Measurements from ENCODE around the gene FAM168A. TPM values are rescaled to one million over a fixed set of nuclear protein-coding genes. Genes with fewer than 3 reads are reported as not detected.

Gene FAM168A
- total and polyA plus RNA-seq, 7 donors = 5.3 to 28.6 (median 18.1) TPM

DNA sequence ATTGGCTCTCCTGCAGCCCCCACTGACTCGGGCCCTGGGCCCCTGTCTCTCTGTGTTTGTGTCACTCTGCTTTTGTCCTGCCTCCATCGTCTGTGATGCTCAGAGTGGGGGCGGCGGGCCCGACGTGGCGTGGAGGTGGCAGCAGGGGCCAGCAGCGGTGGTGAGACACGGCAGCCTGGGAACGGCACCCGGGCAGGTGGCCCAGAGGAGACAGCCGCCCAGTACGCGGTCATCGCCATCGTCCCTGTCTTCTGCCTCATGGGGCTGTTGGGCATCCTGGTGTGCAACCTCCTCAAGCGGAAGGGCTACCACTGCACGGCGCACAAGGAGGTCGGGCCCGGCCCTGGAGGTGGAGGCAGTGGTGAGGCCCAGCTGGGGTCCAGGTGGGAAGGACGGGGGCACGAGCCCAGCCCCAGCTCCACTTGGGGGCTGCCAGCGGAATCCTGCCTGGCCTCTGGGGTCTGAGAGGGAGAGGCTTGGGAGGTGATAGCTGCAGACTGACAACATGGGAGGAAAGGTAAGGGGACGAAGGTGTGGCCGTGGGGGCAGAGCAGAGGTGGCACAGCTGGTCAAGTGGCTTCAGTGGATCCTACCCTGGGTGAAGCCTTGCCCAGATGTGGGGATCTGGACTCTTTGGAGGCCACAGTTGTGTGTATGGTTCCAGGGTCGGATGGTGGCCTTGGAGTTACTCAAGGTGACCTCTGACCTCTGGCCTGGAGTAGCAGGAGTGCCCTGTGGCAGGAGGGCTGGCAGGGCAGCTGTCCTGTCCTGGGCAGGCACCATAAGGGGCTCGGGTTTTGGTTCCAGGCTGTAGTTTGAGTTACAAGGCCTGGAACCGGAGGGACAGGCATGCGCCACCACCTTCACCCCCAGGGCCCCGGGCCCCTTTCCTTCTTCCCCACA is 205.6 kb downstream of the FAM168A start:
- peaks cover 0 to 42% of the 10 kb centered on the region in 2 donors for H3K36me3 ChIP-seq (ENCODE audit: insufficient read depth in 1 of 2, low read depth in 1 of 2)
- no peak for ATAC-seq
- peaks cover 50% of the 10 kb centered on the region for H3K4me1 ChIP-seq
- intact Hi-C loops (cut with DNase I) = loop anchor here (1.0 to 2.0 kb wide), 3 partner anchors 40 to 86 kb away; no protein-coding TSS in a partner anchor
- no peak overlapping the region for H3K4me3 ChIP-seq
- no peaks in the 10 kb centered on the region for H3K9me3 ChIP-seq
- 77 to 95% (median 85%) methylated on average over 31 of the region's 31 CpGs for WGBS, 3 donors
- peak overlapping the region; percentile 9 for H3K27ac ChIP-seq
- TF ChIP-seq, protein P1, sequence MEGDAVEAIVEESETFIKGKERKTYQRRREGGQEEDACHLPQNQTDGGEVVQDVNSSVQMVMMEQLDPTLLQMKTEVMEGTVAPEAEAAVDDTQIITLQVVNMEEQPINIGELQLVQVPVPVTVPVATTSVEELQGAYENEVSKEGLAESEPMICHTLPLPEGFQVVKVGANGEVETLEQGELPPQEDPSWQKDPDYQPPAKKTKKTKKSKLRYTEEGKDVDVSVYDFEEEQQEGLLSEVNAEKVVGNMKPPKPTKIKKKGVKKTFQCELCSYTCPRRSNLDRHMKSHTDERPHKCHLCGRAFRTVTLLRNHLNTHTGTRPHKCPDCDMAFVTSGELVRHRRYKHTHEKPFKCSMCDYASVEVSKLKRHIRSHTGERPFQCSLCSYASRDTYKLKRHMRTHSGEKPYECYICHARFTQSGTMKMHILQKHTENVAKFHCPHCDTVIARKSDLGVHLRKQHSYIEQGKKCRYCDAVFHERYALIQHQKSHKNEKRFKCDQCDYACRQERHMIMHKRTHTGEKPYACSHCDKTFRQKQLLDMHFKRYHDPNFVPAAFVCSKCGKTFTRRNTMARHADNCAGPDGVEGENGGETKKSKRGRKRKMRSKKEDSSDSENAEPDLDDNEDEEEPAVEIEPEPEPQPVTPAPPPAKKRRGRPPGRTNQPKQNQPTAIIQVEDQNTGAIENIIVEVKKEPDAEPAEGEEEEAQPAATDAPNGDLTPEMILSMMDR (IDR thresholded peaks at IDR 0.05) = no peak
- peak in 1 of 2 donors; percentile 53 for DNase-seq
- no peaks in the 10 kb centered on the region for H3K27me3 ChIP-seq (ENCODE audit: insufficient read depth in 3 of 3, low read length in 2 of 3)

DNA sequence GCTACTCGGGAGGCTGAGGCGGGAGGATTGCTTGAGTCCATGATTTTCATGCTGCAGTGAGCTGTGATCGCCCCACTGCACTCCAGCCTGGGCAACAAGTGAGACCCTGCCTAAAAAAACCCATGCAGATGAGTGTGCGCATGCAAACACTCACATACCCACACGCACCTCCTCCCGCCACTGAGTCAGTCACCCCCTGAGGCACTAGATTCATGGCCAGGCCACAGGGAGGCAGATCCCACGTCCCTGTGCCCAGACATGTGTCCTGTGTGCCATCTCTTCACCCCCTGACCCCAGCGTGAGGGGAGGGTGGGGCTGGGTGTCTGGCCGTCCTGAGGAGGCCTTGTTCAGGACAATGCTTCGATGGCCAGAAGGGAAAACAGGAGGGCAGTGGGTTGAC is 206.2 kb downstream of the FAM168A start:
- Histone ChIP-seq H3K36me3 (ENCODE audit: insufficient read depth in 1 of 2, low read depth in 1 of 2) (peaks cover 0 to 42% of the 10 kb centered on the region in 2 donors), H3K4me1 (peaks cover 50% of the 10 kb centered on the region), H3K9me3 (no peaks in the 10 kb centered on the region), H3K27me3 (ENCODE audit: insufficient read depth in 3 of 3, low read length in 2 of 3) (no peaks in the 10 kb centered on the region), H3K27ac (no peak overlapping the region), H3K4me3 (no peak overlapping the region)
- intact Hi-C loops (cut with DNase I) = loop anchor here (2.0 kb wide), 2 partner anchors 39 to 85 kb away; no protein-coding TSS in a partner anchor
- 90 to 96% (median 92%) methylated on average over 8 to 10 of the region's 10 CpGs for WGBS, 3 donors
- ATAC-seq = no peak
- TF ChIP-seq, protein P1 (IDR thresholded peaks at IDR 0.05) = no peak
- peak in 1 of 2 donors; percentile 3 for DNase-seq

DNA sequence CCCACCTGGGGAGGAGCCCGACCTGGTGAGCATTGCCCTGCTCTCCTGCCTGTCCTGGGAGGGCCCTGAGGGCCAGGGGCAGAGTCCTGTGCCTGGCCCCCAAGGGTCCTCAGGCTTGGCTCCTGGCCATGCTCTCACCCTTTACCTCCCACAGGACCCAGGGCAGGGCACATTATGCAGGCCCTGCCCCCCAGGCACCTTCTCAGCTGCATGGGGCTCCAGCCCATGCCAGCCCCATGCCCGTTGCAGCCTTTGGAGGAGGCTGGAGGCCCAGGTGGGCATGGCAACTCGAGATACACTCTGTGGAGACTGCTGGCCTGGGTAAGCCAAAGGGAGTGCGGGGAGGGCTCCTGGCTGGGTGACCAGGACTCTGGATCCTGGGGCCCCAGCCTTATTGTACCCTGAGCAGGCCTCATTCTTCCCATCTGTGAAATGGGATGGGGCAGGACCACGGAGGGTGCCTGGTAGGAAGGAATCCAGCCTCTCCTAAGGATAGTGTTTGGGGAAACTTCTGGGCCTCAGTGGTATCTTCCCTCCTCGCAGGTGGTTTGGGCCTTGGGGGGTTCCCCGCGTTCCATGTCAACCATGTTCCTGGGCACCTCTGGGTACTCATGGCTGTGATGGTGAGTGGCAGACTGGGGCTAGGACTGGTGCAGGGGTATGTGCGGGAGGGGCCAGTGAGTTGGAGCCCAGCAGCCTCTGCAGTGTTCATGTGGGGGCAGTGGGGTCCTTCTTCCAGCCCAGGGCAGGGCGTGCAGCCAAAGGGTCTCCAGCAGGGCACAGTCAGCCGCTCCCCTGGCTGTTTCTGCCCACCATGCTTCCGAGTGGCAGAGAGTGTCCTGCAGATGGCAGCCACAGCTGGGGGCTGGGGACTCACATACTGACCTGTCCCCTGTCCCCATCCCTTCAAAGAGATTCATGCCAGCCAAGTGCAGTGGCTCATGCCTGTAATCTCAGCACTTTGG is 207.0 kb downstream of the FAM168A start:
- DNase-seq (peak; percentile 18 to 38), ATAC-seq (no peak)
- Histone ChIP-seq H3K9me3 (no peaks in the 10 kb centered on the region), H3K4me1 (peaks cover 51% of the 10 kb centered on the region), H3K27ac (no peak overlapping the region), H3K27me3 (ENCODE audit: insufficient read depth in 3 of 3, low read length in 2 of 3) (no peaks in the 10 kb centered on the region), H3K36me3 (ENCODE audit: insufficient read depth in 1 of 2, low read depth in 1 of 2) (peaks cover 0 to 41% of the 10 kb centered on the region in 2 donors), H3K4me3 (no peak overlapping the region)
- TF ChIP-seq, protein P1 (IDR thresholded peaks at IDR 0.05) = no peak
- intact Hi-C loops (cut with DNase I) = no loop called here
- 84 to 91% (median 87%) methylated on average over 11 to 12 of the region's 12 CpGs for WGBS, 3 donors

DNA sequence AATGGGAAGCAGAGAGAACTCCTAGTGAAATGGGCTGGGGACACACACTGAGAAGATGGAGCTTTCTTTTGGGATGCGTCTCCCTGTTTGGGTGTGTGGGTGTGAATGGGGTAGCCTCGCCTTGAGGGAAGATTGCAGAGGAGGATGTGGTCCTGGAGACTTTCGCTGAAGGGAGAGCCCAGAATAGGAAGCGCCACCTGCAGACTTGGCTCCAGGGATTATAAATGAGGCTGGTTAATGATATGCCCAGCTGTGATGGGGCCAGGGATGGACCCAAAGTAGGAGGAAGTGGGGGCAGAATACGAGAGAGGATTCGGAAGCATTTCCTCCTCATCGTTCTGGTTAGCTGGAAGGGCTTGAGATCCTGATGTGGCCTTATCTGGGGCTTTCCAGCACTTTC is 208.0 kb downstream of the FAM168A start:
- WGBS, 3 donors = 69 to 81% (median 73%) methylated on average over 7 of the region's 7 CpGs
- intact Hi-C loops (cut with DNase I) = no loop called here
- peak in 1 of 2 donors; percentile 1 for DNase-seq

More for the DNA sequence above, 208.0 kb downstream of the FAM168A start:
- no peak for ATAC-seq
- Histone ChIP-seq H3K27ac (no peak overlapping the region), H3K4me3 (no peak overlapping the region), H3K27me3 (ENCODE audit: insufficient read depth in 3 of 3, low read length in 2 of 3) (no peaks in the 10 kb centered on the region), H3K9me3 (no peaks in the 10 kb centered on the region), H3K4me1 (peaks cover 61% of the 10 kb centered on the region), H3K36me3 (ENCODE audit: insufficient read depth in 1 of 2, low read depth in 1 of 2) (peaks cover 0 to 32% of the 10 kb centered on the region in 2 donors)
- TF ChIP-seq, protein P1 (IDR thresholded peaks at IDR 0.05) = no peak
